Measurements from ENCODE around the gene ITGA5. TPM values are rescaled to one million over a fixed set of nuclear protein-coding genes. Genes with fewer than 3 reads are reported as not detected.

Gene ITGA5
- total RNA-seq, 1 experiment from 2014 or later, result 12.2 TPM

DNA sequence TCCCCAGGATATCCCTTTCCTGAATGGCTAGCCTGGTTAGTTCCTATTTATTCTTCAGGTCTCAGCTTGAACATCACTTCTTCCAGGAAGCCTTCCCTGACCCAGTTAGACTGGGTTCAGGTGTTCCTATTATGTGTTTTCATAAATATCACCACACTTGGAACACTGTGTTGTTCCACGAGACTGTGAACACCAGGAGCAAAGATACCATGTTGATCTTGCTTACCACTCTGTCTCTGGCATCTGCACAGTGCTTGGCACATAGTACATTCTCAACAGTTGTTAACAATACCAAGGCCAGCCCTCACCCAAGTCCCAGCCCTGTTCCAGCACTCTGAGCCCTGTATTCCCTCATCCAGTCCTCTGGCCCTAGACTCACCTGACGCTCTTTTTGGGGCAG, 20.8 kb downstream of the ITGA5 start:
- no peak overlapping the region for H3K27ac ChIP-seq (ENCODE audit: insufficient read length, low read depth, low read length)
- H3K9me3 ChIP-seq (ENCODE audit: control insufficient read depth, low read depth, low read length), result no peaks in the 10 kb centered on the region
- no peak overlapping the region for H2BK5ac ChIP-seq (ENCODE audit: insufficient read length, low read length)
- no peak overlapping the region for H3K18ac ChIP-seq (ENCODE audit: insufficient read length, low read depth, low read length)
- DNase-seq, result no peak
- Mint-ChIP-seq H3K27me3 (ENCODE audit: low read depth) (peaks cover 2% of the 10 kb centered on the region; the same call in 1 of the 2 replicates), H3K36me3 (ENCODE audit: insufficient read depth in 1 of 3, low read depth in 3 of 3) (peaks cover 10 to 38% (median 34%) of the 10 kb centered on the region in 3 experiments), H3K27ac (no peak overlapping the region), H3K4me3 (no peak overlapping the region), H3K9me3 (no peaks in the 10 kb centered on the region), H3K4me1 (peaks cover 8 to 13% of the 10 kb centered on the region in 2 experiments)
- H2BK120ac ChIP-seq (ENCODE audit: low read depth, low read length, poor library complexity, severe bottlenecking), result no peak overlapping the region
- H3K9ac ChIP-seq (ENCODE audit: extremely low read depth, insufficient read length, low read length), result no peak overlapping the region
- H3K4me2 ChIP-seq (ENCODE audit: insufficient read depth, insufficient read length, low read length), result no peak overlapping the region
- H3T11ph ChIP-seq (ENCODE audit: low read length), result no peak overlapping the region
- H2AFZ ChIP-seq (ENCODE audit: low read length), result no peak overlapping the region
- WGBS (ENCODE audit: extremely low coverage, insufficient read length, low lambda C conversion rate), result no CpG with 5 or more reads among the region's 2 CpGs
- no peak overlapping the region for H2AK5ac ChIP-seq (ENCODE audit: insufficient read length, low read length)
- no peaks in the 10 kb centered on the region for H3K79me1 ChIP-seq (ENCODE audit: insufficient read depth, low read depth, low read length, poor library complexity, severe bottlenecking)
- no peak overlapping the region for H4K5ac ChIP-seq (ENCODE audit: insufficient read length, low read depth, low read length)
- no peak overlapping the region for H3K4ac ChIP-seq (ENCODE audit: low read depth, low read length)
- H3K23me2 ChIP-seq (ENCODE audit: insufficient read length, low read depth, low read length, poor library complexity, severe bottlenecking), result no peaks in the 10 kb centered on the region
- no peak overlapping the region for H4K8ac ChIP-seq (replicated peaks; ENCODE audit: insufficient read length, low read depth, low read length)
- H3K23ac ChIP-seq (ENCODE audit: insufficient read length, low read depth, low read length), result no peak overlapping the region
- no peak overlapping the region for H2BK20ac ChIP-seq (ENCODE audit: low read depth, low read length, poor library complexity, severe bottlenecking)
- H2BK12ac ChIP-seq (ENCODE audit: insufficient read length, low read depth, low read length), result no peak overlapping the region
- TF ChIP-seq, protein P1, sequence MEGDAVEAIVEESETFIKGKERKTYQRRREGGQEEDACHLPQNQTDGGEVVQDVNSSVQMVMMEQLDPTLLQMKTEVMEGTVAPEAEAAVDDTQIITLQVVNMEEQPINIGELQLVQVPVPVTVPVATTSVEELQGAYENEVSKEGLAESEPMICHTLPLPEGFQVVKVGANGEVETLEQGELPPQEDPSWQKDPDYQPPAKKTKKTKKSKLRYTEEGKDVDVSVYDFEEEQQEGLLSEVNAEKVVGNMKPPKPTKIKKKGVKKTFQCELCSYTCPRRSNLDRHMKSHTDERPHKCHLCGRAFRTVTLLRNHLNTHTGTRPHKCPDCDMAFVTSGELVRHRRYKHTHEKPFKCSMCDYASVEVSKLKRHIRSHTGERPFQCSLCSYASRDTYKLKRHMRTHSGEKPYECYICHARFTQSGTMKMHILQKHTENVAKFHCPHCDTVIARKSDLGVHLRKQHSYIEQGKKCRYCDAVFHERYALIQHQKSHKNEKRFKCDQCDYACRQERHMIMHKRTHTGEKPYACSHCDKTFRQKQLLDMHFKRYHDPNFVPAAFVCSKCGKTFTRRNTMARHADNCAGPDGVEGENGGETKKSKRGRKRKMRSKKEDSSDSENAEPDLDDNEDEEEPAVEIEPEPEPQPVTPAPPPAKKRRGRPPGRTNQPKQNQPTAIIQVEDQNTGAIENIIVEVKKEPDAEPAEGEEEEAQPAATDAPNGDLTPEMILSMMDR (conservative IDR thresholded peaks at IDR 0.05), result no peak
- H3K4me1 ChIP-seq (ENCODE audit: insufficient read depth, low read length), result no peaks in the 10 kb centered on the region; the same call in 1 of the 2 replicates
- no peaks in the 10 kb centered on the region for H4K20me1 ChIP-seq (ENCODE audit: control insufficient read depth, insufficient read depth, insufficient read length)
- H3K27me3 ChIP-seq (ENCODE audit: insufficient read depth, low read length), result no peaks in the 10 kb centered on the region
- no peak overlapping the region for H3K56ac ChIP-seq (ENCODE audit: insufficient read length, low read depth, low read length)
- H4K91ac ChIP-seq (ENCODE audit: insufficient read length, low read depth, low read length), result no peak overlapping the region
- no peak overlapping the region for H3K14ac ChIP-seq (ENCODE audit: insufficient read depth, low read length)
- no peak overlapping the region for H2BK15ac ChIP-seq (ENCODE audit: low read depth, low read length)
- H3K79me2 ChIP-seq (ENCODE audit: insufficient read depth, low read length), result no peaks in the 10 kb centered on the region
